Epithelial cell of esophagus (primary cell): ENCODE results near the gene RERE.

Experiments
- DNase-seq: peaks from one replicate; pipeline ENCODE4 v3.0.0; 2010; ENCODE audit warnings: low read depth
- H3K4me3 ChIP-seq: 2 replicates; pipeline ENCODE4 v1.5.1; 2011; ENCODE audit warnings: mild to moderate bottlenecking, low read length, control low read depth
- CTCF ChIP-seq: IDR thresholded peaks from 2 replicates; pipeline ENCODE4 v1.5.1; 2011; ENCODE audit warnings: low read depth, mild to moderate bottlenecking, low read length, control low read depth, inconsistent platforms; ENCODE audit not compliant: insufficient read depth; ENCODE audit errors: missing control alignments

RERE gene

GRCh38 chr1:8551613-8552489, 265.6 kb downstream of the RERE start:
- no peak for DNase-seq
- no peak overlapping the region for H3K4me3 ChIP-seq
- TF ChIP-seq CTCF: no peak

GRCh38 chr1:8551057-8551456, 266.4 kb downstream of the RERE start:
- TF ChIP-seq CTCF: peak; percentile 68
- H3K4me3 ChIP-seq: no peak overlapping the region
- DNase-seq: peak; percentile 76

GRCh38 chr1:8547791-8548190, 269.6 kb downstream of the RERE start:
- no peak for DNase-seq
- TF ChIP-seq CTCF: no peak
- no peak overlapping the region for H3K4me3 ChIP-seq

- DNase-seq: peak; percentile 79
Observed at GRCh38 chr1:8545078-8545477, 272.4 kb downstream of the RERE start.

GRCh38 chr1:8544644-8545043, 272.8 kb downstream of the RERE start:
- no peak for TF ChIP-seq CTCF
- H3K4me3 ChIP-seq: no peak overlapping the region
- peak; percentile 31 for DNase-seq

More at GRCh38 chr1:8545078-8545477, 272.4 kb downstream of the RERE start:
- TF ChIP-seq CTCF: no peak
- no peak overlapping the region for H3K4me3 ChIP-seq

- H3K4me3 ChIP-seq: no peak overlapping the region
- TF ChIP-seq CTCF: no peak
- no peak for DNase-seq
Observed at GRCh38 chr1:8543965-8544364, 273.5 kb downstream of the RERE start.
